K562 (cell line): ENCODE data around the gene LIN9. TPM values are rescaled to one million over a fixed set of nuclear protein-coding genes. Genes with fewer than 3 reads are reported as not detected.

ENCODE experiments used
- ARID2 ChIP-seq: fragments of 450-650 bp; IDR thresholded peaks from 2 replicates; pipeline ENCODE4 v1.6.1; 2017; ENCODE audit warnings: antibody characterized with exemption, mild to moderate bottlenecking
- CEBPB ChIP-seq: fragments of 450-650 bp; IDR thresholded peaks from 2 replicates; pipeline ENCODE4 v1.6.1; 2016; ENCODE audit warnings: missing genetic modification characterization, missing compliant biosample characterization
- CEBPG ChIP-seq, 3 experiments: fragments of 200-800 bp in 1 of 3; sonication (Bioruptor generic) in 1 of 3; sonication (generic) in 1 of 3; formaldehyde crosslinking in 1 of 3; IDR thresholded peaks in 2 of 3; conservative IDR thresholded peaks in 1 of 3; 2 replicates each; pipeline versions ENCODE4 v1.6.1 to v1.8.0; 2016 to 2022; ENCODE audit warnings: missing compliant biosample characterization in 2 of 3, missing genetic modification characterization in 2 of 3, mild to moderate bottlenecking in 1 of 3, missing genetic modification reagents in 1 of 3
- DPF2 ChIP-seq: fragments of 450-650 bp; IDR thresholded peaks from 2 replicates; pipeline ENCODE4 v1.6.1; 2016
- EGR1 ChIP-seq: fragments of 450-650 bp; conservative IDR thresholded peaks from 2 replicates; pipeline ENCODE4 v1.6.1; 2017; ENCODE audit warnings: mild to moderate bottlenecking
- HDAC1 ChIP-seq, 2 experiments: fragments of 450-650 bp; IDR thresholded peaks; 2 replicates each; pipeline ENCODE4 v1.6.1; 2016 to 2017; ENCODE audit warnings: inconsistent platforms in 1 of 2, mild to moderate bottlenecking in 1 of 2, moderate library complexity in 1 of 2
- MLLT1 ChIP-seq, 2 experiments: fragments of 450-650 bp; IDR thresholded peaks; 2 replicates each; pipeline ENCODE4 v1.6.1; 2016
- NR3C1 ChIP-seq: sonication (generic); formaldehyde crosslinking; IDR thresholded peaks from 2 replicates; pipeline ENCODE4 v1.8.1; 2022; ENCODE audit warnings: missing genetic modification reagents
- RFX7 ChIP-seq: fragments of 250-450 bp; sonication (Bioruptor Pico); IDR thresholded peaks from 2 replicates; pipeline ENCODE4 v1.5.1; 2021; ENCODE audit warnings: mild to moderate bottlenecking
- SMAD4 ChIP-seq: fragments of 250-450 bp; sonication (Bioruptor Pico); conservative IDR thresholded peaks from 2 replicates; pipeline ENCODE4 v1.8.0; 2021; ENCODE audit warnings: inconsistent platforms, mild to moderate bottlenecking, moderate library complexity
- SMARCA4 ChIP-seq: fragments of 450-650 bp; IDR thresholded peaks from 2 replicates; pipeline ENCODE4 v1.6.1; 2016
- TBL1XR1 ChIP-seq, 2 experiments: IDR thresholded peaks; 2 replicates each; pipeline ENCODE4 v1.6.1; 2012; ENCODE audit warnings: improper control_type of control experiment in 2 of 2, low read length in 2 of 2, mild to moderate bottlenecking in 1 of 2
- TCFL5 ChIP-seq: fragments of 250-450 bp; sonication (Bioruptor Pico); conservative IDR thresholded peaks from 2 replicates; pipeline ENCODE4 v1.6.1; 2021; ENCODE audit warnings: mild to moderate bottlenecking, moderate library complexity, matching md5 sums
- ZBTB11 ChIP-seq, 3 experiments: fragments of 200-800 bp in 1 of 3; fragments of 250-450 bp in 1 of 3; fragments of 450-650 bp in 1 of 3; sonication (Bioruptor Pico) in 1 of 3; sonication (Bioruptor generic) in 1 of 3; formaldehyde crosslinking in 1 of 3; IDR thresholded peaks; 2 replicates each; pipeline versions ENCODE4 v1.6.1 to v1.8.0; 2016 to 2022; ENCODE audit warnings: mild to moderate bottlenecking in 2 of 3, missing genetic modification characterization in 2 of 3, missing compliant biosample characterization in 1 of 3, moderate library complexity in 1 of 3
- ZNF133 ChIP-seq: fragments of 250-450 bp; sonication (Bioruptor Pico); IDR thresholded peaks from 2 replicates; pipeline ENCODE4 v1.4.0; 2020; ENCODE audit warnings: mild to moderate bottlenecking
- ZNF384 ChIP-seq: IDR thresholded peaks from 2 replicates; pipeline ENCODE4 v1.6.1; 2012; ENCODE audit warnings: low read depth, low read length, improper control_type of control experiment
- polyA plus RNA-seq, 8 experiments: library from polyadenylated mRNA; depleted of rRNA in 4 of 8; stranded (reverse) in 5 of 8; unstranded in 3 of 8; fragments of >200 nt; fragmentation: Nextera tagmentation in 2 of 8; fragmentation: Illumina TruSeq in 1 of 8; extraction: Ambion mirVana in 2 of 8; extraction: Trizol in 1 of 8; gene quantifications; 2 replicates each; pipeline versions ENCODE4 v1.2.1 to v1.2.3, GENCODE V29; 2011 to 2014; ENCODE audit warnings: inconsistent platforms in 1 of 8, missing spikeins in 1 of 8
- total RNA-seq, 7 experiments: library from RNA; depleted of rRNA in 6 of 7; stranded (reverse); fragments of >200 nt in 6 of 7; fragmentation: Illumina TruSeq in 2 of 7; extraction: Trizol in 2 of 7; gene quantifications; 2 replicates each; pipeline versions ENCODE4 v1.2.1 to v1.2.3, GENCODE V29; 2011 to 2021; ENCODE audit warnings: low replicate concordance in 1 of 7
- TF ChIP-seq, protein P1 (sequence below): fragments of 250-450 bp; sonication (Bioruptor Pico); IDR thresholded peaks from 2 replicates; pipeline ENCODE4 v1.4.0; 2020

The LIN9 gene
- total and polyA plus RNA-seq, 9 of the 15 experiments (the other 6 are each of a cell fraction or from before 2014, with no cell fraction given): 18.8 to 33.0 (median 25.5) TPM

- TF ChIP-seq ZBTB11 (CRISPR knock-in tag; IDR thresholded peaks at IDR 0.05) (no peak), RFX7 (no peak), CEBPB (tag) (peak; percentile 94), HDAC1 (IDR thresholded peaks at IDR 0.05) (peak in 1 of 2 experiments; percentile 58; a peak in 2 of 4 replicates), ZNF133 (CRISPR knock-in tag) (no peak), TBL1XR1 (IDR thresholded peaks at IDR 0.05; ENCODE audit: low read length in 2 of 2) (no peak), EGR1 (0 out of 2 replicates have a peak, but pooled peaks have one; percentile 17), SMARCA4 (peak; percentile 56; the same call in 1 of the 2 replicates), SMAD4 (CRISPR knock-in tag) (0 out of 2 replicates have a peak, but pooled peaks have one; percentile 24), TCFL5 (no peak), NR3C1 (CRISPR knock-in tag) (no peak), CEBPG (CRISPR knock-in tag; IDR thresholded peaks at IDR 0.05) (peak; percentile 73), CEBPG (tag; conservative IDR thresholded peaks at IDR 0.05 in 1 of 2, IDR thresholded peaks at IDR 0.05 in 1 of 2) (peak; percentile 80 to 94), ARID2 (no peak), MLLT1 (IDR thresholded peaks at IDR 0.05) (0 out of 4 replicates have a peak, but pooled peaks of 1 of the 2 experiments have one; percentile 33), ZNF384 (peak; percentile 98), DPF2 (peak; percentile 54; the same call in 1 of the 2 replicates)
- TF ChIP-seq, protein P1, sequence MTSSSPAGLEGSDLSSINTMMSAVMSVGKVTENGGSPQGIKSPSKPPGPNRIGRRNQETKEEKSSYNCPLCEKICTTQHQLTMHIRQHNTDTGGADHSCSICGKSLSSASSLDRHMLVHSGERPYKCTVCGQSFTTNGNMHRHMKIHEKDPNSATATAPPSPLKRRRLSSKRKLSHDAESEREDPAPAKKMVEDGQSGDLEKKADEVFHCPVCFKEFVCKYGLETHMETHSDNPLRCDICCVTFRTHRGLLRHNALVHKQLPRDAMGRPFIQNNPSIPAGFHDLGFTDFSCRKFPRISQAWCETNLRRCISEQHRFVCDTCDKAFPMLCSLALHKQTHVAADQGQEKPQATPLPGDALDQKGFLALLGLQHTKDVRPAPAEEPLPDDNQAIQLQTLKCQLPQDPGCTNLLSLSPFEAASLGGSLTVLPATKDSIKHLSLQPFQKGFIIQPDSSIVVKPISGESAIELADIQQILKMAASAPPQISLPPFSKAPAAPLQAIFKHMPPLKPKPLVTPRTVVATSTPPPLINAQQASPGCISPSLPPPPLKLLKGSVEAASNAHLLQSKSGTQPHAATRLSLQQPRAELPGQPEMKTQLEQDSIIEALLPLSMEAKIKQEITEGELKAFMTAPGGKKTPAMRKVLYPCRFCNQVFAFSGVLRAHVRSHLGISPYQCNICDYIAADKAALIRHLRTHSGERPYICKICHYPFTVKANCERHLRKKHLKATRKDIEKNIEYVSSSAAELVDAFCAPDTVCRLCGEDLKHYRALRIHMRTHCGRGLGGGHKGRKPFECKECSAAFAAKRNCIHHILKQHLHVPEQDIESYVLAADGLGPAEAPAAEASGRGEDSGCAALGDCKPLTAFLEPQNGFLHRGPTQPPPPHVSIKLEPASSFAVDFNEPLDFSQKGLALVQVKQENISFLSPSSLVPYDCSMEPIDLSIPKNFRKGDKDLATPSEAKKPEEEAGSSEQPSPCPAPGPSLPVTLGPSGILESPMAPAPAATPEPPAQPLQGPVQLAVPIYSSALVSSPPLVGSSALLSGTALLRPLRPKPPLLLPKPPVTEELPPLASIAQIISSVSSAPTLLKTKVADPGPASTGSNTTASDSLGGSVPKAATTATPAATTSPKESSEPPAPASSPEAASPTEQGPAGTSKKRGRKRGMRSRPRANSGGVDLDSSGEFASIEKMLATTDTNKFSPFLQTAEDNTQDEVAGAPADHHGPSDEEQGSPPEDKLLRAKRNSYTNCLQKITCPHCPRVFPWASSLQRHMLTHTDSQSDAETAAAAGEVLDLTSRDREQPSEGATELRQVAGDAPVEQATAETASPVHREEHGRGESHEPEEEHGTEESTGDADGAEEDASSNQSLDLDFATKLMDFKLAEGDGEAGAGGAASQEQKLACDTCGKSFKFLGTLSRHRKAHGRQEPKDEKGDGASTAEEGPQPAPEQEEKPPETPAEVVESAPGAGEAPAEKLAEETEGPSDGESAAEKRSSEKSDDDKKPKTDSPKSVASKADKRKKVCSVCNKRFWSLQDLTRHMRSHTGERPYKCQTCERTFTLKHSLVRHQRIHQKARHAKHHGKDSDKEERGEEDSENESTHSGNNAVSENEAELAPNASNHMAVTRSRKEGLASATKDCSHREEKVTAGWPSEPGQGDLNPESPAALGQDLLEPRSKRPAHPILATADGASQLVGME: no peak
Observed at GRCh38 chr1:226181996-226182714, 126.8 kb downstream of the LIN9 start (continued).
